Measurements from ENCODE around the gene GNG11.

Gene GNG11

GRCh38 chr7:93927585-93927984, 6.0 kb downstream of the GNG11 start:
- no CpG with 5 or more reads among the region's 3 CpGs for WGBS (ENCODE audit: insufficient coverage, insufficient read length)
- Histone ChIP-seq H3K27ac (ENCODE audit: low read length) (no peak overlapping the region), H3K36me3 (ENCODE audit: control insufficient read depth, insufficient read depth, low read length) (no peaks in the 10 kb centered on the region), H3K4me3 (ENCODE audit: low read length) (no peak overlapping the region), H3K27me3 (ENCODE audit: control insufficient read depth, insufficient read depth, low read length) (no peaks in the 10 kb centered on the region), H3K9me3 (ENCODE audit: control insufficient read depth, insufficient read depth, low read length) (no peaks in the 10 kb centered on the region), H3K4me1 (ENCODE audit: control insufficient read depth, insufficient read depth, low read length) (no peaks in the 10 kb centered on the region)
- no peak for DNase-seq (ENCODE audit: low read depth, low spot score)

- no peaks in the 10 kb centered on the region for H3K27me3 ChIP-seq (ENCODE audit: control insufficient read depth, insufficient read depth, low read length)
- no peak overlapping the region for H3K27ac ChIP-seq (ENCODE audit: low read length)
- H3K4me3 ChIP-seq (ENCODE audit: low read length) = no peak overlapping the region
- H3K9me3 ChIP-seq (ENCODE audit: control insufficient read depth, insufficient read depth, low read length) = no peaks in the 10 kb centered on the region
- no peaks in the 10 kb centered on the region for H3K36me3 ChIP-seq (ENCODE audit: control insufficient read depth, insufficient read depth, low read length)
- WGBS (ENCODE audit: insufficient coverage, insufficient read length) = no CpG with 5 or more reads among the region's 3 CpGs
- H3K4me1 ChIP-seq (ENCODE audit: control insufficient read depth, insufficient read depth, low read length) = no peaks in the 10 kb centered on the region
- no peak for DNase-seq (ENCODE audit: low read depth, low spot score)
These were observed 10.1 kb downstream of the GNG11 start for GRCh38 chr7:93931655-93932054.

GRCh38 chr7:93933156-93933555, 11.6 kb downstream of the GNG11 start:
- DNase-seq (ENCODE audit: low read depth, low spot score) = no peak
- H3K4me3 ChIP-seq (ENCODE audit: low read length) = no peak overlapping the region
- no peaks in the 10 kb centered on the region for H3K4me1 ChIP-seq (ENCODE audit: control insufficient read depth, insufficient read depth, low read length)
- no CpG with 5 or more reads among the region's 3 CpGs for WGBS (ENCODE audit: insufficient coverage, insufficient read length)
- H3K27ac ChIP-seq (ENCODE audit: low read length) = no peak overlapping the region
- H3K36me3 ChIP-seq (ENCODE audit: control insufficient read depth, insufficient read depth, low read length) = no peaks in the 10 kb centered on the region
- no peaks in the 10 kb centered on the region for H3K27me3 ChIP-seq (ENCODE audit: control insufficient read depth, insufficient read depth, low read length)
- H3K9me3 ChIP-seq (ENCODE audit: control insufficient read depth, insufficient read depth, low read length) = no peaks in the 10 kb centered on the region

- Histone ChIP-seq H3K4me1 (ENCODE audit: control insufficient read depth, insufficient read depth, low read length) (no peaks in the 10 kb centered on the region), H3K9me3 (ENCODE audit: control insufficient read depth, insufficient read depth, low read length) (no peaks in the 10 kb centered on the region), H3K27ac (ENCODE audit: low read length) (no peak overlapping the region), H3K36me3 (ENCODE audit: control insufficient read depth, insufficient read depth, low read length) (no peaks in the 10 kb centered on the region), H3K4me3 (ENCODE audit: low read length) (no peak overlapping the region), H3K27me3 (ENCODE audit: control insufficient read depth, insufficient read depth, low read length) (no peaks in the 10 kb centered on the region)
- no CpG with 5 or more reads among the region's 2 CpGs for WGBS (ENCODE audit: insufficient coverage, insufficient read length)
- no peak for DNase-seq (ENCODE audit: low read depth, low spot score)
These were observed 13.6 kb downstream of the GNG11 start for GRCh38 chr7:93935102-93935501.

GRCh38 chr7:93937818-93938217, 16.3 kb downstream of the GNG11 start:
- WGBS (ENCODE audit: insufficient coverage, insufficient read length) = no CpG with 5 or more reads among the region's 1 CpG
- H3K4me3 ChIP-seq (ENCODE audit: low read length) = no peak overlapping the region
- H3K27me3 ChIP-seq (ENCODE audit: control insufficient read depth, insufficient read depth, low read length) = no peaks in the 10 kb centered on the region
- H3K4me1 ChIP-seq (ENCODE audit: control insufficient read depth, insufficient read depth, low read length) = no peaks in the 10 kb centered on the region
- H3K36me3 ChIP-seq (ENCODE audit: control insufficient read depth, insufficient read depth, low read length) = no peaks in the 10 kb centered on the region
- no peak overlapping the region for H3K27ac ChIP-seq (ENCODE audit: low read length)
- no peak for DNase-seq (ENCODE audit: low read depth, low spot score)
- H3K9me3 ChIP-seq (ENCODE audit: control insufficient read depth, insufficient read depth, low read length) = no peaks in the 10 kb centered on the region

- H3K27ac ChIP-seq (ENCODE audit: low read length) = no peak overlapping the region
- no peaks in the 10 kb centered on the region for H3K9me3 ChIP-seq (ENCODE audit: control insufficient read depth, insufficient read depth, low read length)
- DNase-seq (ENCODE audit: low read depth, low spot score) = no peak
- no peaks in the 10 kb centered on the region for H3K4me1 ChIP-seq (ENCODE audit: control insufficient read depth, insufficient read depth, low read length)
- H3K4me3 ChIP-seq (ENCODE audit: low read length) = no peak overlapping the region
- no peaks in the 10 kb centered on the region for H3K36me3 ChIP-seq (ENCODE audit: control insufficient read depth, insufficient read depth, low read length)
- H3K27me3 ChIP-seq (ENCODE audit: control insufficient read depth, insufficient read depth, low read length) = no peaks in the 10 kb centered on the region
These were observed 16.8 kb downstream of the GNG11 start for GRCh38 chr7:93938293-93938692.

GRCh38 chr7:93941945-93942344, 20.4 kb downstream of the GNG11 start:
- H3K36me3 ChIP-seq (ENCODE audit: control insufficient read depth, insufficient read depth, low read length) = no peaks in the 10 kb centered on the region
- H3K4me3 ChIP-seq (ENCODE audit: low read length) = no peak overlapping the region
- no peaks in the 10 kb centered on the region for H3K9me3 ChIP-seq (ENCODE audit: control insufficient read depth, insufficient read depth, low read length)
- WGBS (ENCODE audit: insufficient coverage, insufficient read length) = no CpG with 5 or more reads among the region's 2 CpGs
- H3K27me3 ChIP-seq (ENCODE audit: control insufficient read depth, insufficient read depth, low read length) = no peaks in the 10 kb centered on the region
- H3K27ac ChIP-seq (ENCODE audit: low read length) = no peak overlapping the region
- H3K4me1 ChIP-seq (ENCODE audit: control insufficient read depth, insufficient read depth, low read length) = no peaks in the 10 kb centered on the region
- no peak for DNase-seq (ENCODE audit: low read depth, low spot score)

GRCh38 chr7:93943816-93944540, 22.4 kb downstream of the GNG11 start:
- WGBS (ENCODE audit: insufficient coverage, insufficient read length) = no CpG with 5 or more reads among the region's 4 CpGs
- no peak for DNase-seq (ENCODE audit: low read depth, low spot score)
- Histone ChIP-seq H3K27me3 (ENCODE audit: control insufficient read depth, insufficient read depth, low read length) (no peaks in the 10 kb centered on the region), H3K27ac (ENCODE audit: low read length) (no peak overlapping the region), H3K4me3 (ENCODE audit: low read length) (no peak overlapping the region), H3K9me3 (ENCODE audit: control insufficient read depth, insufficient read depth, low read length) (no peaks in the 10 kb centered on the region), H3K36me3 (ENCODE audit: control insufficient read depth, insufficient read depth, low read length) (no peaks in the 10 kb centered on the region), H3K4me1 (ENCODE audit: control insufficient read depth, insufficient read depth, low read length) (no peaks in the 10 kb centered on the region)

GRCh38 chr7:93944673-93945072, 23.1 kb downstream of the GNG11 start:
- DNase-seq (ENCODE audit: low read depth, low spot score) = no peak
- WGBS (ENCODE audit: insufficient coverage, insufficient read length) = no CpG with 5 or more reads among the region's 1 CpG
- no peak overlapping the region for H3K4me3 ChIP-seq (ENCODE audit: low read length)
- H3K4me1 ChIP-seq (ENCODE audit: control insufficient read depth, insufficient read depth, low read length) = no peaks in the 10 kb centered on the region
- no peak overlapping the region for H3K27ac ChIP-seq (ENCODE audit: low read length)
- H3K36me3 ChIP-seq (ENCODE audit: control insufficient read depth, insufficient read depth, low read length) = no peaks in the 10 kb centered on the region
- H3K9me3 ChIP-seq (ENCODE audit: control insufficient read depth, insufficient read depth, low read length) = no peaks in the 10 kb centered on the region
- H3K27me3 ChIP-seq (ENCODE audit: control insufficient read depth, insufficient read depth, low read length) = no peaks in the 10 kb centered on the region

GRCh38 chr7:93945083-93945482, 23.5 kb downstream of the GNG11 start:
- Histone ChIP-seq H3K9me3 (ENCODE audit: control insufficient read depth, insufficient read depth, low read length) (no peaks in the 10 kb centered on the region), H3K27ac (ENCODE audit: low read length) (no peak overlapping the region), H3K27me3 (ENCODE audit: control insufficient read depth, insufficient read depth, low read length) (no peaks in the 10 kb centered on the region), H3K4me3 (ENCODE audit: low read length) (no peak overlapping the region), H3K4me1 (ENCODE audit: control insufficient read depth, insufficient read depth, low read length) (no peaks in the 10 kb centered on the region), H3K36me3 (ENCODE audit: control insufficient read depth, insufficient read depth, low read length) (no peaks in the 10 kb centered on the region)
- WGBS (ENCODE audit: insufficient coverage, insufficient read length) = no CpG with 5 or more reads among the region's 3 CpGs
- no peak for DNase-seq (ENCODE audit: low read depth, low spot score)

GRCh38 chr7:93945756-93946535, 24.4 kb downstream of the GNG11 start:
- no peaks in the 10 kb centered on the region for H3K4me1 ChIP-seq (ENCODE audit: control insufficient read depth, insufficient read depth, low read length)
- H3K4me3 ChIP-seq (ENCODE audit: low read length) = no peak overlapping the region
- H3K27me3 ChIP-seq (ENCODE audit: control insufficient read depth, insufficient read depth, low read length) = no peaks in the 10 kb centered on the region
- H3K27ac ChIP-seq (ENCODE audit: low read length) = no peak overlapping the region
- no peak for DNase-seq (ENCODE audit: low read depth, low spot score)
- H3K36me3 ChIP-seq (ENCODE audit: control insufficient read depth, insufficient read depth, low read length) = no peaks in the 10 kb centered on the region
- no peaks in the 10 kb centered on the region for H3K9me3 ChIP-seq (ENCODE audit: control insufficient read depth, insufficient read depth, low read length)
- 100% methylated on average over 2 of the region's 5 CpGs for WGBS (ENCODE audit: insufficient coverage, insufficient read length)

Data from iPS DF 6.9 (cell line).